ENCODE data around the gene DOK4.

The DOK4 gene

DNA sequence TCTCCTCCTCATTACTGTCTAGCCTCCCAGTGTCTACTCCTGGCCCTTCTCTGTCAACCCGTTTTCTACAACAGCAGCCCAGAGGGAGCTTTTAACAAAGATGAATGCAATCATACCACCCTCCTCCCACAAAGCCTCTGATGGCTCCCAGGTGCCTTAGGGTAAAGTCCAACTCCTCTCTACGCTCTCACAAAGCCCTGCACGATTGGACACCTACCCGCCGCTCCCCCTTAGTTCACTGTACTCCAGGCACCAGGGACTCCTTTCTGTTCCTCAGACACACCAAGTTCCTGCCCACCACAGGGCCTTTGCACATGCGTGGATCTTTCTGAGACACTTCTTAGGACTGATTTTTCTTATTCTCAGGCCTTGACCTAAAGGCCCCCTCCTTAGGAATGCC, 32.6 kb upstream of the DOK4 start:
- no peak for DNase-seq

DNA sequence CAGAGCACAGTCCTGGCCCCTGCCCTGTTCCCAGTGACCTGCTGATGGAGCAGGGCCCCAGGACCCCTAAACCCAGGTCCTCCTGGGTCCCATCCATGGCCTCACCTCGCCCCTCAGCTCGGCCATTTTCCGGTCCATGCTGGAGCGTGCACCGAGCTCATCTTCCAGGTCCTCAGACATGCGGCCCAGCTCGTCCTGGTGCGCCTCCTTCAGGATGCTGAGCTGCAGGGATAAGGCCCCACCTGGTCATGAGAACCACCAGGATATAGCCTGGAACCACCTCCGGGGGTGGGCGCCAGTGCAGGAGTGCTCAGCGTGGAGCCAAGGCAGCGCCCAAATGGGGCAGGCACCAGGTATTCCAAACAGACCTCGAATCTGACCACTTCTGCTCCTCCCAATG, 32.2 kb upstream of the DOK4 start:
- DNase-seq, result no peak

DNA sequence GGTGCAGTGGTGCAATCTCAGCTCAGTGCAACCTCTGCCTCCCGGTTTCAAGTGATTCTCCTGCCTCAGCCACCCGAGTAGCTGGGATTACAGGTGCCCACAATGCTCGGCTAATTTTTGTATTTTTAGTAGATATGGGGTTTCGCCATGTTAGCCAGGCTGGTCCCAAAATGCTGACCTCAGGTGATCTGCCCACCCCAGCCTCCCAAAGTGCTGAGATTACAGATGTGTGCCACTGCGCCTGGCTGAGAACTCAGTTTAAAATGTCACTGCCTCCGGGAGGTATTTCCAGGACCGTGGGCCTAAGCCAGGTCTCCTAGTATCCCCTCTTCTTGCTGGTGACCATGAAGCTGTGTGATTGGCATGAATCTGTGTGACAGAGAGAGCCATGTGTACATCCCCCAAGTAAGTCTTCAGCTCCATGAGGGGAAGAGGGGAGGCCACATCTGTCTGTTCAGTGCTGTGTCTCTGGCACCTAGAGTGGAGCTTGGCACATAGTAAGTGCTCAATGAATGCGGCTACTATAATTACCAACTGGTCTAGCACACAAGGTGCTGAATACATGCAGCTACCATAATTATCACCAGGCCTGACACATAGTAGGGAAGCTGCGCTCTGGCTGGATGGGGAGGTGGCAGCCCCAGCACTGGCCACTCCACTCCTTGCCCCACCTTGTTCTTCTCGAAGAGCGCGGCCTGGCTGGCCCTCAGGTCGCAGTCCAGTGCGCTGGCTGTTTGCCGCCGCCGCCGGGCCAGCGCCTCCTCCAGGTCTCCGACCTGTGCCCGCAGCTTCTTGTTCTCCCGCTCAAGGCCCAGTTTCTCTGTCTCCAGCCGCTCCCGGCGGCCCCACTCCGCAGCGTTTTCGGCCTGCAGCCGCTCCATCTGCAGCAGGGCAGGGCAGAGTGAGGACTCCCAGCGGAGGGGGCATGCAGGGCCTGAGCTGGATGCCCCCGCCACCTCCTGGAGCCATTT, 31.4 kb upstream of the DOK4 start:
- no peak for DNase-seq

DNA sequence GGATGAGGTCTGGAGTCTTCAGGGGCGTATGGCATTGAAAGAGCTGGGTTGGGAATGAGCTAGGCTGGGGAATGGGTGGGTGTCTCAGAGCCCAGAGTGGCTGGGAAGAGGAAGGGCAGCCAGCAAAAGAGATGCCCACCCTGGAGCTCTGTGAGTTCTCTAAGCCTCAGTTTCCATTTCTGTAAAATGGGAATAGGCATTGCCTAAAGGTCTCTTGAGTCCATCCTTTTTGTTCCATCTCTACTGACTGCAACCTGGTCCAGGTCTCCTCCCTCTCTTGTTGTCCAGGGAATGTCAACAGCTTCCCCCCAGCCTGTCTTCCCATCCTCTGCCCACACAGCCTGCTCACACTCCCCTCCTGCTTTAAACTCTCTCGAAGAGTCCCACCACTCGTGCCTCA, 30.5 kb upstream of the DOK4 start:
- no peak for DNase-seq

DNA sequence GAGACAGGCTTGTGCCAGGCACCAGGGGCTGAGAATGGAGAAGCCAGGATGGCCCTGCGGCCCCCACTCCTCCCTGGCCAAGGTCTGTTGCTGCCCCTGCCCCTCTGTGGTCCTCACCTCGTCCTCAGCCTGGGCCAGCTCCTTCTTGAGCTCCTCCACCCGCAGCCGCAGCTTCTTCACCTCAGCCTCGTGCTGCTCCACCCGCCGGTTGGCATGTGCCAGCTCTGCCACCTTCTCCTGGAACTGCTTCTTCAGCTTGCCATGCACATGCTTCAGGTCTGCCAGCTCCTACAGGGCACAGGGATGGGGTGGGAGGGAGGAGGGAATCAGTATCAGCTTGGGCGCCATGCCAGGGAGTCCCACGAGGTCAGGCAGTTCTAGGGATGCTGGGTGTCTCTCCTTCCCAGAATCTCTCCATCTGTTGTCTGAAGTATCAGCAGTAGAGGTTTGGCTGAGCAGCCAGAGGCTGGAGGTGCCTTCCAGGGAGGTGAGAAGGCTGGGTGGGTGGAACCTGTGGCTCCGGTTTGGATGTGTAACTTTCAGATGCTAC, 30.0 kb upstream of the DOK4 start:
- DNase-seq, result no peak

DNA sequence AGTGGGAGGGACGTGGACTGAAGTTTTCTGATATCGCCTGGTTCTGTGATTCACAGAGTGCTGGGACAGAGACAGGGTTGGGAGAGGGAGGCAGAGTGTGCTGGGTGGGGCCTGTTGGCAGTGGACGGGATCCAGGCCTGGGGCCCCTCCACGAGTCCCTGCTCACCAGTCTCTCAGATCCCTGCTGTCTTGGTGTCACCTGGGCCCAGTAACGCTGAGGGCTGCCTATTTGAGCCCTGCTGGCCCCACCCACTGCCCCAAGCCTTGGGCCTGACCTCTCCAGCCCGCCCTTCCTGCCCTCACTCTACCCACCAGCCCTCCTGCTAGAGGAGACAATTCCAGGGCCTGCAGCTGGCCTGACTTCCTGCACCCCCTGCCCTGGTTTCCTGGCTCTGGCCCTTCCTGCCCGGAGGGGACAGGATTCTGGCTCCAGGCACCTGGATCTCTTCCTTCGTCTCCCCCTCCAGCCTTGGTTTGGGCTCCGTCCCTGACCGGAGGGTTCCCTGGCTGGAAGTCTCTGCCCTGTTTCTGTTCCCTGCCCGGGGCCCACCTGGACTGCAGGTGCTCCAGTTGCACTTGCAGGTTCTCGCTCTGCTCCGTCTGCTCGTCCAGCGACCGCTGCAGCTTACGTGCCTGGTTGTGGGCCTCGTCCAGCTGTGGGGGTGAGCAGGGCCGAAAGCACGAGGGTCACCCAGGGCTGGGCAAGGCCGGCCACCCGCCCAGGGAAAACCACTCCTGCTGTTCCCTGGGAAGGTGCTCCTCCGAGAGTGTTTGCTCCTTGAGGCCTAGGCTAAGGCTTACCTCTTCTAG, 28.7 kb upstream of the DOK4 start:
- DNase-seq, result no peak

DNA sequence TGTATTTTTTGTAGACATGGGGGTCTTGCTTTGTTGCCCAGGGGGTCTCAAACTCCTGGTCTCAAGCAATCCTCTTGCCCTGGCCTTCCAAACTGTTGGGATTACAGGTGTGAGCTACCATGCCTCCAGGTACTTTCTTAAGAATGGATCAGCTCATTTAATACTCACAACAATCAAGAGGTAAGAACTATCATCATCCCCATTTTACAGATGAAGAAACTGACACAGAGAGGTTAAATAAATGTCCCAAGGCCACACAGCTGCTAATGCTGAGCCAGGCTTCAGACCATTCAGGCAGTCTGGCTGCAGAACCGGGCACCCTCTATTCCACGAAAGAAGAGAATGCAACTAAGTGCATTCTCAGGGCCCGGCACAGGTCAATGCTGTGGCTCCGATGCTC, 28.1 kb upstream of the DOK4 start:
- DNase-seq, result no peak

DNA sequence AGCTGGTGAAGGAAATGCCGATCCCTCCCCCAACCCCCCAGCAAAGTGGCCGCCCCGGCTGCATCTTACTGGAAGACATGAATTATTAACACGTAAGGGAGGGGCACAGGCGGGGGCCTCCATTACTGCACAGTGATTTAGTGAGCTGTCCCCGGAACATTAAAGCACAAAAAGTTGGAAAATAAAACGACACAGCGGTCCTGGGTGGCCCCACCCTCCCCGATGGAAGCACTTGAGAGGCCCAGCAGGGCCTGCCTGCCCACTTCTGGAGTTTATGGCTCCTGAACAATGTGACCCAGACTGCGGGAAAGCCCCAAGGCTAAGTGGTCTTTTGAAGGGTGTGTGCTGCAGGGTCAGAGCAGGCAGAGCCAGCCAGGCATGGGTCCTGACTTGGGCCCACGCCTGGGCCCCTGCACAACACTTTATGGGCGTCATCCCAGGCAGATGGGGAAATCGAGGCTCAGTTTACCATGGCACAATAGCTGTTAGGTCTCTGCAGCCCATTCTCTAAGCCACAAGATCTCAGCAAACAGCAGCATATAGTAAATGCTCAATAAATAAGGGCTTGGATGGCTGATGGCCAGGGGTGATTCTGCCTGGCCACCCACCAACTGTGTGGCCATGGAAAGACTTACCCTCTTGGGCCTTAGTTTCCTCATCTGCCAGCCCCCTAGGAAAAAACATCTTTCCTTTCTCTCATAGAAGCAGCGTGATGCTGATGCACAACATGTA, 27.2 kb upstream of the DOK4 start:
- peak; percentile 23 for DNase-seq

DNA sequence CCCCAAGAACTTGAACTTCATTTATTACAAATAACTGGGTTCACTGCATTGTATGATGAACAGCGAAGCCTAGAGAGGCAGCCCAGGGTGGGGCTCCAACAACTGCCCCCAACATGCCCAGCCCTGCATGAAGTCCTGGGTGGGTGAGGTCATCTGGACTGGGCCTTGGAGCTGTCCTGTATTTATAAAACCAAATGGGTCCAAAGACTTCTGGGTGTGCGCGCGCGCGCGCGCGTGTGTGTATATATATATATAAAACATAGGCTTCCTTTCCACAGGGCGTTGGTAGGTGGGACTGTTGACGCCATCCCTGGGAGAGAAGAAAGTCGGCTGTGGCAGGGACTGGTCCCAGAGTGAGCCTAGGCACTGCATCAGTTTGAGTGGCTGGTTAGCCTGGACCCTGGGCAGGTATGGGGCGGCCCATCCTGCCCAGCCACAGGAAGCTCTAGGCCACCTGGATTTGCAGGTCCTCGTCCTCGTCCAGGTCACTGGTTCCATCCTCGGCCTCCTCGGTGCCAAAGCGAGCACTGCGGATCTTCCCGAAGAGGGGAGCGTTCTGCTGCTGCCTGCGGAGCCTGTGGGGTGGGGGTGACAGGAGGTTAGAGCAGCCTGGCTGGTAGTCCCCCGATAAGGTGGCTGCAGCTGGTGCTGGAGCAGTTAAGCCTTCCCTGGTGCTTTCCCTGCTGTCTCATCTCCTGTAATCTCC, 26.2 kb upstream of the DOK4 start:
- DNase-seq, result no peak

DNA sequence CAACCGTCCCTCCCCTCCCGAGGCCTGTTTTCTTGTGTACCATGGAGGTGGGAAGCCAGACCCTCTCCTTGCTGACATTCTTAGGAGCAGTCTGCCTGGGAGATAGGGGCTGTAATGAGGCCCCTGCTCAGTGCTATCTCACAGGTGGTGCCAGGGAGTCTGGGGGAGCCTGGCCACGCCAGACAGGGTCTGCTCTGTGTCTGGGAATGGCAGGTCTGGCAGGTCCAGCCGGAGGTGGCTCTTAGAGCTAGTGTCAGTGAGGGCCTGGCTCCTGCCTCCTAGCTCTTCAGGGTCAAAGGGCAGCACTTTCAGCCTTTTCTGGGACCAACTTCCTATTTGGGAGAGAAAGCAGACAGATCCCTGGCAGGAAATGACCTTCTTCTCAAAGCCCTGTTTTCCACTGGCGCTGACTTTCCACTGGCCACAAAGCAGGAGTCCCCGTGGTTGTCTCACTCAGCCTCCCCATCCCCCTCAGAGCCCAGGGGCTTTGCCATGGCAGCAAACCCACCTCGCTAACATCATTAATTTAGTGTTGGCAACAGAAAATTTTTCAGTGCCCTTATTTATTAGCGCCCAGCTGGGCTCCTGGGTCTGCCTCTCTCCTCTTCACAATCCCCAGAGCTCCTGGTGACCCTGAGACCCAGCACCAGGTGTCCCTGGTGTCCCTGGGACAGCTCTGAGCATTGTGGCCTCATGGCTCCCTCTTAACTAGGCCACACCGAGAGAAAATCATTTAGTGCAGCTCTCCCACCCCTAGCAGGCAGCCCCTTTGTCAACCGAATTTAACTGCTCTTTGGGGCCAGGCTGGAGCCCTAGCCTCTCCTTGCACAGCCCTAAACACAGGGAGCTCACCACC, 24.0 kb upstream of the DOK4 start:
- DNase-seq, result no peak

DNA sequence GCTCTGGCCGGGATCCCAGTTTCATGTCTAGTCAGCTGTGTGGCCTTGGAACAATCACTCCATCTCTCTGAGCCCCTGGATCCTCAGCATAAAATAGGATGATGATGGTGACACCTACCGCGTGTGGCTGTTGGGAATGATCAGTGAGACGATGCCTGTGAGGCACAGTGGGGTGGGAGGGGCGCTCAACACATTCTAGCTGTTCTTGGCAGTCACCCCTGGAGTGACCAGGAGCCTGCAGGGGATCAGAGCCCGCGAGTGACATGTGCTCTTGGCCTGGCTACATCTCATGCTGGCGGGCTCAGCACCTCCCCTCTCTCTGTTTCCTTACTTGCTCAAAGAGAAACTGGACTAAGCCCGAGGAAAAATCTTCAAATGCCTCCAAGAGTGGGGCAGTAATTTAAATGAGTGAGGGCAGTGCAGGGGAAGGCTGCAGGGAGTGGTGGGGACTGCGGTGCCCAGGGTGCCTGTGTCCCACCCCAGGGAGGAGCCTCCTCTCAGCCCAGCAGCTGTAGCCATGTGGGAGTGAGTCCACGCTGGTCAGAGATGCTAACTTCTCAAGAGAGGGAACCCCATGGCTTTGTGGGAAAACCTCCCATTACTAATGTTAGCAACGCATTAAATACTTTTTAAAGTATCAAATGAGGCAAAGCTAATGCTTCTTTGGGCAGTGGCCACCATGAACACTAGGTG, 23.1 kb upstream of the DOK4 start:
- no peak for DNase-seq

DNA sequence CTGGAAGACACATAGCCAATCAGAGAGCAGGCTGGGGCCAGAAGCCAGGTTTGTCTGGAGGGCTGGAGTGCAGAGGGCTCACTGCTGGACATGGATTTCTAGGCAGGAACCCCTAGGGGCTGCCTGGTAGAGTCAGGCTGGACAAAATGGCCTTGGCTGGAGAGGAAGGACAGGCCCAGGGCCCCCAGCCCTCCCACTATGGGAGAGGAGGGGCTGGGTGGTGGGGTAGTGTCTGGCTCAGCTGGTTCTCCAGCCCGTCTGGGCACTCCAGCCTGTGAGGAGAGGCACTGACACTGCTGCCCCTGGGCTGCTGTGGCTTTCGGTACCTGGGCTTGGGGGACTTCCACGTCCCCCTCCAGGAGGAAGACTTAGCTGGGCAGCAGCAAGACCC, 21.7 kb upstream of the DOK4 start:
- DNase-seq, result no peak

DNA sequence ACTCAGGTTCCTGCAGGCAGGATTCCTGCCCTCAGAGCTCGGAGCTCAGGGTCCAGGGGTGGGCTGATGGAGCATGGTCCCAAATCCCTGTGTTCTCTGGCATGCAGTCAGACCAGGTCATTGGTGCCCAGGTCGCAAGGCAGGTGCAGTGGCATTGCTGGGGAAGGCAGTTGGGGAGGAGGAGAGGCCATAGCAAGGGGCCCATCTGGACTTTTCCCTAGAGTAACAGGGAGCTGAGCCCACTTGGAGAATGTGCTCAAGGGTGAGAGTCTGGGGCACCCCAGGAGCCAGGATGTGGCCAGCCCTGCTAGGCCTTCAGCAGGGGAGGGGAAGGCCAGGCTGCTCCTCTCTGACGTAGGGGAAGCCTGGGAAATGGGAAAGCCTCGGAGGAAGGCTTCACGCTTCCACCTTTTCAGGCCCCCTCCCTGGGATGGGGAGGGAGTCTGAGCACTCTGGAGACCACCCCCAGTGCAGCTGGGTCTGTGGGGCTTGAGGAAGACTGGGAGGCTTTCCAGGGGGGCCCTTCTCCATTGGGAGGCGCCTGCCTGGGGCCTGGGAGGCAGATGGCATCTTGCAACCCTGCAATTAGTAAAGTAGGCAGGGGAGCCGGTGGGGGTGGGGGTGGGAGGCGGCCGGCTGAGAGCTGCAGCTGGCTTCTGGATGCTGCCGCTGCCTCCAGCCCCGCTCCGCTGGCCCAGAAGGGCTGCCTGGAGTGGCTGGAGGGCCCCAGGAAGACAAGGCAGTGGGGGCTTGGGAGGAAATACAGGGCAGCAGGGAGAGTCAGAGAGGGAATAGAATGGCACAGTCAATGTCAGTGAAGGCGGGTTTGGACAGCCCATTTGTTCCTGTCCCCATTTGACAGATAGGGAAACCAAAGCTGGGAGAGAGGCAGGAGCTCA, 21.1 kb upstream of the DOK4 start:
- DNase-seq, result no peak

DNA sequence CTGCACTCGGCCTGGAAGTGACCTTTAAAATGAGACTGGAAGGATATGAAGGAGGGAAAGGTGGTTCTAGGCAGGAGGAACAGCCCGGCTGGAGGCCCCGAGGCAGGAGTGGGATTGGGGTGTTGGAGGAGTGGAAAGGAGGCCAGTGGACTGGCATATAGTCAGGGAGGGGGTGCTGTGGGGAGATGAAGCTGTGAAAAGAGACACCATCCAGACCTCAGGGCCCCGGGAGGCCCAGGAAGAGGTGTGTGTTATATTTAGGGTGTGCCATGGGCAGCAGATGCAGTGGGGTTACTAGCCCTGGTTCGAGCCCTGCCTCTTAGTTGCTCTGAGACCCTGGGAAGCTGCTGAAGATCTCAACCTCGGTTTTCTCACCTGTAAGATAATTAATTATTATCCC, 18.9 kb upstream of the DOK4 start:
- no peak for DNase-seq

DNA sequence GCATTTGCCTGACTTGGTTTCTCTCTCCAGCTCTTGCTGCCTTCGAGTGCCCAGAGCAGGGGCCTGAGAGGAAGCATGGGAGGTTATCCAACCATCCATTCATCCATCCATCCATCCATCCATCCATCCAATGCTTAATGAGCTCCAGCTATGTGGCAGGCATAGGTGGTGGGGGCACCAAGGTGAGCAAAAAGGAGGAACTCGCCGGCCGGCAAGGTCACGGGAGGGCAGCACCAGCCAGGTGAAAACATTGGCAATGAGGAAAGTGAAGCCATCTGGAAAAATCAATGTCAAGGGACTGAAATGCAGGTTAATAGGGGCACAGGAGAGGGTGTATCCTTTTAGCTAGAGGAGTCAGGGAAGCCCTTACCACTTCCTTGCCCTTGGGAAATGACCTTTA, 18.2 kb upstream of the DOK4 start:
- no peak for DNase-seq

DNA sequence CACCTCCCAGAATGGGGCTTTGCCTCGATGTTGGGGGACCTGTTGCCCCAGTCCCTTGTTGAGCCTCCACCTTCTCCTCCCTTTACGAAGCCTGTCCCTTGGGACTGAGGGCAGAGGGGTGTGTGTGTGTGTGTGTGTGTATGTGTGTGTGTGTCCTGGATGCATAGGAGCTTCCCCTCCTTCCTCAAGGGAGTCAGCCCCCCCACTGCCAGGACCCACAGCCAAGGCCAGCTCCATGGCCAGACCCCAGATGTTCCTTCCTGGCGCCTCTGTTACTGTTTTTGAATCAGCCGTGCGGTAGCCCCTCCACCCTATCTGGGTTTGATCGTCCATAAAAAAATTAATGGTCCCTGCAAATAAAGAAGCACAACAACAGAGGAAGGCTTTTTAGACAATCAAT, 17.7 kb upstream of the DOK4 start:
- DNase-seq, result no peak

DNA sequence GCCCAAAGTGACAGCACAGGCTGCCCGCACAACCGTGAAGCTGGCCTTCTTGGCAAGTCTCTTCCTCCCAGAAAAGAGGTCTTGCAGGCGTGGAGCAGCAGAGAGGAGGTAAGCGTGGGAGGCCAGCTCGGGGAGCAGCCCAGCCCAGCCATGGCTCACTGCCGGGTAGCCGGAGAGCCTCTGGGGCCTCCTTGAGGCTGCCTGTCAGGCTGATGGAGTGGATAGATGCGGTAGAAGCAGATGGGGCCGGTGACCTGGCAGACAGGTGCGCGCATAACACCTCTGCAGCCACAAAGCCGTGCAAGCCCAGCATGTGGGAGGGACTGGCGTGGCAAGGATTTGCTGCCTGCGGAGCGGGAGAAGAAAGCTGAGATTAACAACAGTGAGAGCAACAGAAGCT, 17.1 kb upstream of the DOK4 start:
- DNase-seq, result no peak

DNA sequence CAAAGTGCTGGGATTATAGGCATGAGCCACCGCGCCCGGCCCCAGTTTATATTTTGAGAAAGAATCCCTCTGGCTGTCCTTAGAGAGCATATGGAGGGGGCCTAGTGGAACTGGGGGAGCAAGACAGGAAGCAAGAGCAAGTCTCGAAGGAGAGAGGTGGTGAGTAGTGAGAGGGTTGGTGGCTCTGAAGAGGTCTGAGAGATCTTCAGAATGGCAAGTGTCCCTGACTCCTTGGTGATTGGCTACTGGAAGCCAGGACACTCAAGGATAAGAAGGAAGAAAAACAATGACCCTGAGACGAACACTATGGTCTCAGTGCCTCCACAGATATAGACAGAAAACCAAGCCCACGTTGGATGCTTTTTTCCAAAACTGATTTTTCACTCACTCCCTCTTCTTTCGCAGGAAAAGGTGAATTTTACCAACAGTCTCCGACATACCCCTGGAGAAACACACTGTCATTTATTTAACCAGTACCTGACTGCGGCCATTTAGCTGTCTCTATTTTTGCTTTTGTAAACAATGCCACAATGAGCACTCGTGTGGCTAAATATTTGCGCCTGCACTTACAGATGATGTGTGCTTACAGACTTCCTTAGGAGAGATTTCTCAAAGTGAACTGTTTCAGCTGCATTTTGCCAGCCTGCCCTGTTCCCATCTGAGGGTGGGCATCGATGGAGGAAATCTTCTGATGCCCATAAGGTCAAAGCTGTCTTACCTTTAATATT, 15.9 kb upstream of the DOK4 start:
- DNase-seq, result no peak

DNA sequence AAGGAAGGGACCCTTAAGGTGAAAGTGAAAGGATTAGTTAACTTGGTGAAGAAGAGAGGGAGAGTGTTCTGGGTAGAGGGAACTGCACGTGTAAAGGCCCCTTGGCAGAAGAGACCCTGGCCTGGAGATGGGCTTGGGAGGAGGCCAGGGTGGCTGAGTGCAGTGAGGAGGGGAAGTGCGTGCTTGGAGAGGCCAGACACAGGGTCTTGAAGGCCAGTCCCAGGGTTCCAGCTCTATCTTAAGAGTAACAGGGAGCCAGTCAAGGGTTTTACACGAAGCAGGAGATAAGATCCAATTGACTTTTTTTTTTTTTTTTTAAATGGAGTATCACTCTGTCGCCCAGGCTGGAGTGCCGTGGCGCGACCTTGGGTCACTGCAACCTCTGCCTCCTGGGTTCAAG, 15.2 kb upstream of the DOK4 start:
- no peak for DNase-seq

Measured in fibroblast of upper back skin (primary cell).